HCT116 (cell line): ENCODE measurements around the gene MTA3. TPM values are rescaled to one million over a fixed set of nuclear protein-coding genes. Genes with fewer than 3 reads are reported as not detected.

Experiments
- ATAC-seq: fragments of 200-7000 bp; cut with Tn5 transposase; 2 replicates; pipeline ENCODE4 v1.9.1; 2020; ENCODE audit warnings: mild to moderate bottlenecking, moderate library complexity
- BruUV-seq: library from RNA; stranded (reverse); fragments of 400-500 nt; replicated peaks from 2 replicates; lab custom pipeline; 2021; lab: Mats Ljungman, UMichigan
- CTCF ChIA-PET: fragments of 300-600 bp; sonication (Branson Sonifier 250); formaldehyde crosslinking; loops from one replicate; lab custom pipeline; 2021; ENCODE audit warnings: antibody characterized with exemption; lab: Charles Lee
- POLR2A ChIA-PET: fragments of 300-600, 350-600 bp; sonication (Branson Sonifier 250); formaldehyde crosslinking; loops from one replicate; lab custom pipeline; 2021; ENCODE audit warnings: antibody characterized with exemption; lab: Charles Lee
- RAD21 ChIA-PET, 2 experiments: fragments of 300-600 bp; sonication (Branson Sonifier 250); formaldehyde crosslinking; loops; one replicate each; lab custom pipeline; 2023; ENCODE audit warnings: low total read pairs in 2 of 2; ENCODE audit not compliant: uncharacterized antibody in 2 of 2, unreplicated experiment in 2 of 2, low non-redundant PET in 1 of 2; lab: Charles Lee
- DNase-seq: peaks from one replicate; pipeline ENCODE4 v3.0.0-alpha.2; 2010; ENCODE audit warnings: low read depth, low spot score
- H2AFZ ChIP-seq: fragments of 200-600 bp; shearing (Covaris generic), sonication (generic); 2 replicates; pipeline ENCODE4 v1.6.1; 2017; ENCODE audit warnings: low read depth, mixed run types, mixed read lengths, antibody characterized with exemption, low read length; ENCODE audit not compliant: poor library complexity, severe bottlenecking
- H3K27ac ChIP-seq: 2 replicates; pipeline ENCODE4 v1.5.1; 2012; ENCODE audit warnings: low read depth, low read length
- H3K27me3 ChIP-seq: fragments of 200-600 bp; sonication (generic); 2 replicates; pipeline ENCODE4 v1.6.1; 2016; ENCODE audit warnings: mixed run types, low read length, mixed read lengths; ENCODE audit not compliant: insufficient read depth
- H3K36me3 ChIP-seq, 2 experiments: fragments of 200-500 bp in 1 of 2; fragments of 200-600 bp in 1 of 2; sonication (Bioruptor generic) in 1 of 2; sonication (generic) in 1 of 2; 2 replicates each; pipeline versions ENCODE4 v1.5.1 to v1.6.1; 2014 to 2016; ENCODE audit warnings: low read length in 2 of 2, inconsistent platforms in 1 of 2, mixed read lengths in 1 of 2, mixed run types in 1 of 2; ENCODE audit not compliant: insufficient read depth in 2 of 2, control insufficient read depth in 1 of 2
- H3K4me1 ChIP-seq, 2 experiments: fragments of 200-600 bp in 1 of 2; sonication (generic) in 1 of 2; 2 replicates each; pipeline versions ENCODE4 v1.5.1 to v1.6.1; 2012 to 2017; ENCODE audit warnings: low read length in 2 of 2, inconsistent platforms in 1 of 2, mild to moderate bottlenecking in 1 of 2, mixed read lengths in 1 of 2, mixed run types in 1 of 2, moderate library complexity in 1 of 2; ENCODE audit not compliant: insufficient read depth in 2 of 2, control insufficient read depth in 1 of 2
- H3K4me2 ChIP-seq: fragments of 200-600 bp; sonication (generic); 2 replicates; pipeline ENCODE4 v1.6.1; 2017; ENCODE audit warnings: mixed run types, low read length, mixed read lengths
- H3K4me3 ChIP-seq, 2 experiments: fragments of 200-600 bp in 1 of 2; sonication (generic) in 1 of 2; replicated peaks in 1 of 2; 2 replicates each; pipeline ENCODE4 v1.5.1; 2011 to 2016; ENCODE audit warnings: low read length in 2 of 2, control low read depth in 1 of 2, low read depth in 1 of 2, mild to moderate bottlenecking in 1 of 2, mixed read lengths in 1 of 2, mixed run types in 1 of 2
- H3K79me2 ChIP-seq: fragments of 200-600 bp; sonication (generic); 2 replicates; pipeline ENCODE4 v1.6.1; 2017; ENCODE audit warnings: mild to moderate bottlenecking, mixed run types, low read length, moderate library complexity, mixed read lengths; ENCODE audit not compliant: insufficient read depth
- H3K9ac ChIP-seq: fragments of 200-600 bp; sonication (generic); 2 replicates; pipeline ENCODE4 v1.6.1; 2016; ENCODE audit warnings: low read length, mixed read lengths
- H3K9me2 ChIP-seq: fragments of 200-600 bp; sonication (generic), shearing (Covaris generic); 2 replicates; pipeline ENCODE4 v1.6.1; 2017; ENCODE audit warnings: mixed run types, mild to moderate bottlenecking, moderate library complexity; ENCODE audit not compliant: insufficient read depth
- H3K9me3 ChIP-seq, 2 experiments: fragments of 200-500 bp in 1 of 2; fragments of 200-600 bp in 1 of 2; sonication (Bioruptor generic) in 1 of 2; sonication (generic) in 1 of 2; 2 replicates each; pipeline ENCODE4 v1.6.1; 2014 to 2017; ENCODE audit warnings: low read length in 2 of 2, mixed read lengths in 2 of 2, inconsistent platforms in 1 of 2, low read depth in 1 of 2, mild to moderate bottlenecking in 1 of 2, mixed run types in 1 of 2, moderate library complexity in 1 of 2; ENCODE audit not compliant: control insufficient read depth in 1 of 2, insufficient read depth in 1 of 2
- H4K20me1 ChIP-seq: fragments of 200-600 bp; sonication (generic), shearing (Covaris generic); 2 replicates; pipeline ENCODE4 v1.6.1; 2017; ENCODE audit warnings: mixed run types, mild to moderate bottlenecking, moderate library complexity; ENCODE audit not compliant: insufficient read depth
- CBX3 ChIP-seq: IDR thresholded peaks from 2 replicates; pipeline ENCODE4 v1.6.1; 2012; ENCODE audit warnings: low read depth
- ELF1 ChIP-seq: IDR thresholded peaks from 2 replicates; pipeline ENCODE4 v1.6.1; 2012; ENCODE audit warnings: low read depth, borderline replicate concordance
- EZH2 ChIP-seq: fragments of 200-600 bp; sonication (generic); IDR thresholded peaks from 2 replicates; pipeline ENCODE4 v1.6.1; 2017; ENCODE audit warnings: antibody characterized with exemption, mixed run types
- JUND ChIP-seq: IDR thresholded peaks from 2 replicates; pipeline ENCODE4 v1.6.1; 2012
- MAX ChIP-seq: IDR thresholded peaks from 2 replicates; pipeline ENCODE4 v1.6.1; 2012
- POLR2A ChIP-seq: IDR thresholded peaks from 2 replicates; pipeline ENCODE4 v1.7.0; 2011; ENCODE audit warnings: borderline replicate concordance; ENCODE audit not compliant: insufficient read depth, insufficient read length; ENCODE audit errors: extremely low read depth
- RAD21 ChIP-seq: IDR thresholded peaks from 2 replicates; pipeline ENCODE4 v1.6.1; 2012; ENCODE audit warnings: low read depth, mild to moderate bottlenecking
- REST ChIP-seq: IDR thresholded peaks from 2 replicates; pipeline ENCODE4 v1.6.1; 2012; ENCODE audit warnings: low read depth
- TCF7L2 ChIP-seq: IDR thresholded peaks from 2 replicates; pipeline ENCODE4 v1.7.0; 2011; ENCODE audit warnings: borderline replicate concordance, inconsistent platforms; ENCODE audit not compliant: insufficient read depth, insufficient read length; ENCODE audit errors: extremely low read depth
- intact Hi-C: fragments of 100-400 bp; cut with micrococcal nuclease; formaldehyde crosslinking; loops from 2 replicates; pipeline ENCODE4 v1.10.0; 2022
- total RNA-seq: library from RNA; stranded (reverse); gene quantifications from one replicate; pipeline ENCODE4 v1.2.1, GENCODE V29; 2021; ENCODE audit not compliant: unreplicated experiment

MTA3 gene
- total RNA-seq, 1 experiment from 2014 or later = 46.3 TPM

- intact Hi-C loops = no loop called here
- ChIA-PET CTCF (no interaction called here), RAD21 (no interaction called here), POLR2A (no interaction called here)
- no peak overlapping the region for H3K4me3 ChIP-seq
- H3K4me1 ChIP-seq = no peaks in the 10 kb centered on the region
- no peak for DNase-seq
- H4K20me1 ChIP-seq = no peaks in the 10 kb centered on the region
- TF ChIP-seq JUND (no peak), REST (no peak), MAX (no peak), EZH2 (no peak), RAD21 (no peak), POLR2A (no peak)
- no peak overlapping the region for H3K9ac ChIP-seq
- H2AFZ ChIP-seq = no peak overlapping the region
- H3K79me2 ChIP-seq = no peaks in the 10 kb centered on the region
- H3K27me3 ChIP-seq = no peaks in the 10 kb centered on the region
- no peak overlapping the region for H3K27ac ChIP-seq
- H3K9me2 ChIP-seq = no peaks in the 10 kb centered on the region
- no peak overlapping the region for H3K4me2 ChIP-seq
- ATAC-seq = no peak
- no TSS peak for BruUV-seq
- H3K9me3 ChIP-seq = no peaks in the 10 kb centered on the region
- H3K36me3 ChIP-seq = peaks cover 0 to 3% of the 10 kb centered on the region in 2 experiments; a peak in 1 of 4 replicates
These were observed 138.4 kb downstream of the MTA3 start for GRCh38 chr2:42706836-42707235.

DNA sequence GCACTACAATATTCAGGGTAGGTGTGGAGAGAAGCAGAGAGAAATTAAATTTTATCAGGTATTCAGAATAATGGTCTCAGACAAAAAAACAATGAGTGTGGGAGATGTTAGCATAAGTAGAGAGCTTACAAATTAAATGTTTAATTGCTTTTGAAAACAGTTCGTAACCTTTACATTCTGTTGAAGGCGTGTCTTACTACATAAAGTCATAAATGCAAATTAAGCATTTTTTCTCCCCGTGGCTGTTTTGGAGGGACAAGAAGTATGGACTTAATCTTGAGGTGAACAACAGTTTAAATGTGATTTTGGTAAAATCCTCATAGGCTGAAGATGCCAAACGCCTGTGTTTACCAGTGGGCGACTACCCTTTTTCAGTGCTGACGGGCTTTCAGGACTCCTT lies 139.7 kb downstream of the MTA3 start:
- Histone ChIP-seq H3K9me2 (no peaks in the 10 kb centered on the region), H3K9me3 (no peaks in the 10 kb centered on the region), H3K4me3 (no peak overlapping the region), H2AFZ (no peak overlapping the region), H3K79me2 (no peaks in the 10 kb centered on the region), H3K36me3 (peaks cover 0 to 3% of the 10 kb centered on the region in 2 experiments; a peak in 1 of 4 replicates), H3K27me3 (no peaks in the 10 kb centered on the region), H3K4me2 (no peak overlapping the region), H3K4me1 (no peaks in the 10 kb centered on the region), H3K27ac (no peak overlapping the region), H4K20me1 (no peaks in the 10 kb centered on the region), H3K9ac (no peak overlapping the region)
- DNase-seq (no peak), ATAC-seq (no peak)
- BruUV-seq = no TSS peak
- ChIA-PET RAD21 (no interaction called here), CTCF (no interaction called here), POLR2A (no interaction called here)
- intact Hi-C loops = no loop called here
- TF ChIP-seq CBX3 = no peak
- no peak for TF ChIP-seq TCF7L2
- no peak for TF ChIP-seq ELF1
